PC-3 (cell line): ENCODE measurements around the gene DLG2.

Source experiments
- CTCF ChIP-seq: fragments of 300-600 bp; sonication (generic); conservative IDR thresholded peaks from 2 replicates; pipeline ENCODE4 v1.5.1; 2017; ENCODE audit warnings: antibody characterized with exemption, low read depth, mild to moderate bottlenecking, low read length
- EZH2 ChIP-seq: fragments of 300-600 bp; sonication (generic); IDR thresholded peaks from one replicate; pipeline ENCODE4 v1.6.1; 2017; ENCODE audit warnings: antibody characterized with exemption, mild to moderate bottlenecking, low read length; ENCODE audit not compliant: unreplicated experiment
- EZH2phosphoT487 ChIP-seq: fragments of 300-600 bp; sonication (generic); IDR thresholded peaks from 2 replicates; pipeline ENCODE4 v1.6.1; 2018; ENCODE audit warnings: mild to moderate bottlenecking, antibody characterized with exemption, low read length, borderline replicate concordance

GRCh38 chr11:84157639-84158038 lies 1469.5 kb downstream of the DLG2 start:
- TF ChIP-seq CTCF (no peak), EZH2 (no peak), EZH2phosphoT487 (no peak)
